Measurements from ENCODE around the gene ZSWIM1. TPM values are rescaled to one million over a fixed set of nuclear protein-coding genes. Genes with fewer than 3 reads are reported as not detected.

ZSWIM1 gene
- total and polyA plus RNA-seq, 2 of the 13 experiments (the other 11 are each of a cell fraction or from before 2014, with no cell fraction given), result 9.5 to 11.7 TPM

- TF ChIP-seq NR2F2 (IDR thresholded peaks at IDR 0.05; ENCODE audit: borderline replicate concordance, low read depth), result no peak
- TF ChIP-seq POLR2AphosphoS5 (IDR thresholded peaks at IDR 0.05; ENCODE audit: low read depth, low read length), result peak; percentile 74
- no peak for TF ChIP-seq ZNF670 (CRISPR knock-in tag; IDR thresholded peaks at IDR 0.05; ENCODE audit: borderline replicate concordance)
- TF ChIP-seq MLXIP (CRISPR knock-in tag; IDR thresholded peaks at IDR 0.05; ENCODE audit: borderline replicate concordance), result peak; percentile 42; the same call in 1 of the 2 replicates
- peak; percentile 47; the same call in 1 of the 2 replicates for TF ChIP-seq TBX2 (CRISPR knock-in tag; IDR thresholded peaks at IDR 0.05; ENCODE audit: borderline replicate concordance)
- peak; percentile 77 for TF ChIP-seq TFE3 (CRISPR knock-in tag; IDR thresholded peaks at IDR 0.05)
- TF ChIP-seq NFAT5 (CRISPR knock-in tag; IDR thresholded peaks at IDR 0.05), result no peak
- TF ChIP-seq RFXAP (CRISPR knock-in tag; IDR thresholded peaks at IDR 0.05; ENCODE audit: borderline replicate concordance), result peak; percentile 57; the same call in 1 of the 2 replicates
- TF ChIP-seq ZFP36L1 (CRISPR knock-in tag; IDR thresholded peaks at IDR 0.05), result 0 out of 2 replicates have a peak, but pooled peaks have one; percentile 51
- peak; percentile 6 for TF ChIP-seq U2AF1 (optimal IDR thresholded peaks at IDR 0.05; ENCODE audit: low read depth, low read length)
- TF ChIP-seq LCORL (IDR thresholded peaks at IDR 0.05), result no peak
- no peak for TF ChIP-seq LCORL (CRISPR knock-in tag; IDR thresholded peaks at IDR 0.05)
- TF ChIP-seq KDM3A (CRISPR knock-in tag; IDR thresholded peaks at IDR 0.05; ENCODE audit: low read depth), result peak; percentile 70; the same call in 1 of the 2 replicates
- peak; percentile 93 for TF ChIP-seq XRCC5 (optimal IDR thresholded peaks at IDR 0.05; ENCODE audit: low read length)
- TF ChIP-seq FOXA1 (IDR thresholded peaks at IDR 0.05), result no peak
- peak; percentile 36; the same call in 1 of the 2 replicates for TF ChIP-seq FOXA1 (CRISPR knock-in tag; IDR thresholded peaks at IDR 0.05)
- TF ChIP-seq ZFP36 (IDR thresholded peaks at IDR 0.05; ENCODE audit: borderline replicate concordance, low read depth, low read length, partially characterized antibody), result peak; percentile 70
- TF ChIP-seq ZSCAN31 (CRISPR knock-in tag; IDR thresholded peaks at IDR 0.05; ENCODE audit: low read depth), result no peak; the same call in 1 of the 2 replicates
- peak; percentile 72 for TF ChIP-seq IRF2 (CRISPR knock-in tag; IDR thresholded peaks at IDR 0.05)
- TF ChIP-seq ZNF441 (CRISPR knock-in tag; IDR thresholded peaks at IDR 0.05; ENCODE audit: borderline replicate concordance), result peak; percentile 80; the same call in 1 of the 2 replicates
- TF ChIP-seq DNMT1 (CRISPR knock-in tag; IDR thresholded peaks at IDR 0.05), result no peak
Observed at GRCh38 chr20:45890077-45890984, 9.3 kb downstream of the ZSWIM1 start (continued).
